GM10847 (cell line): Measurements from ENCODE around the gene MAGOHB.

Experiments used
- POLR2A ChIP-seq: IDR thresholded peaks from 2 replicates; pipeline ENCODE4 v1.6.1; 2011; ENCODE audit not compliant: insufficient read length; ENCODE audit errors: extremely low read depth

MAGOHB gene

GRCh38 chr12:10613349-10614055, at the start of gene MAGOHB:
MAGOHB (minus strand) TSS chr12:10613609; CDS start chr12:10613532, 77 bp downstream.
- TF ChIP-seq POLR2A = peak; percentile 65

GRCh38 chr12:10661338-10661737, 47.9 kb upstream of the MAGOHB start:
- no peak for TF ChIP-seq POLR2A

GRCh38 chr12:10654003-10654402, 40.6 kb upstream of the MAGOHB start:
- TF ChIP-seq POLR2A = no peak

GRCh38 chr12:10652192-10652591, 38.8 kb upstream of the MAGOHB start:
- TF ChIP-seq POLR2A = no peak

DNA sequence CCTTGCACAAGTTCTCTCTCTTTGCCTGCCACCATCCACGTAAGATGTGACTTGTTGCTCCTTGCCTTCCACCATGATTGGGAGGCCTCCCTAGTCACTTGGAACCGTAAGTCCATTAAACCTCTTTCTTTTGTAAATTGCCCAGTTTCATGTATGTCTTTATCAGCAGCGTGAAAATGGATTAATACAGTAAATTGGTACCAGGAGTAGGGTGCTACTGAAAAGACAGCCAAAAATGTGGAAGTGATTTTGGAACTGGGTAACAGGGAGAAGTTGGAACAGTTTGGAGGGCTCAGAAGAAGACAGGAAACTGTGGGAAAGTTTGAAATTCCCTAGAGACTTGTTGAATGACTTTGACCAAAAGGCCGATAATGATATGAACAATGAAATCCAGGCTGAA, 32.5 kb upstream of the MAGOHB start:
- TF ChIP-seq POLR2A = no peak

GRCh38 chr12:10641735-10642500, 28.5 kb upstream of the MAGOHB start:
- no peak for TF ChIP-seq POLR2A

- no peak for TF ChIP-seq POLR2A
Measured at GRCh38 chr12:10638728-10639127, 25.3 kb upstream of the MAGOHB start.

- TF ChIP-seq POLR2A = no peak
Measured at GRCh38 chr12:10636611-10637010, 23.2 kb upstream of the MAGOHB start.

DNA sequence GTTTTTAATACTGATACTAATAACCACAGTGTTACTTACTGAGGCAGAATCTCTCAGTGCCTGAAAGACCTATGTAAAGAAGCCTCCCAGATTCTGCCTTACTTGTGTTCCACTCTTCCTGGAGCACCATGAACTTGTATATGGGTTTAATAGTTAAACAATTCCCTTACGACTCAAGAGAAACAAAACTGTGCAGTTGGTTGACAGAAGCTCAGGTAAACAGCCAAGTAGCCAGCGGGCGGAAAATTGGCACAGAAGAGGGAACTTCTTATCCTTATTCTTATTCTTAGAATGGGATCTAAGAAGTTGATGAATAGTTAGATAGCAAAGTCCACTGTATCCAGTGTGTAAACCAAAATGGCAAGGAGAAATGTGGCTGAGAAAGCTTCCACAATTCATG, 22.7 kb upstream of the MAGOHB start:
- TF ChIP-seq POLR2A = no peak

- TF ChIP-seq POLR2A = no peak
Measured at GRCh38 chr12:10635306-10635705, 21.9 kb upstream of the MAGOHB start.

GRCh38 chr12:10634427-10634826, 21.0 kb upstream of the MAGOHB start:
- TF ChIP-seq POLR2A = no peak

DNA sequence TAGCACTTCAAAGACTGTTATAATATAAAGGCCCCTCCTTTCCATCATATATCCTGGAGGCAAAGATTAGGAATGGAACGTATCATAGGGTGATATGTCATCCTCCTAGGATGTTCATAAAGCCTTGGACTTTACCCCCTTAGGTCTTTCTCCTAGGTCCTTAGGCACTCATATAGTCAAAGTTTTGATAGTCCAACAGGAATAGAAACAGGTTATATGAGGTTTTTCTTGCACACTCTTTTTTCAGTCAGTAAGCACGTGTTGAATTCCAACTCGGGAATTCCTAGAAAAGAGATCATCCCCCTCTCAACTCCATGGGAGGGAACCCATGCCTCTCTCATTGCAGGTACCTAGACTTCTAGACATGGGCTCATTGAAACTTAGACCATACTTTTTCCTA, 20.1 kb upstream of the MAGOHB start:
- TF ChIP-seq POLR2A = no peak

DNA sequence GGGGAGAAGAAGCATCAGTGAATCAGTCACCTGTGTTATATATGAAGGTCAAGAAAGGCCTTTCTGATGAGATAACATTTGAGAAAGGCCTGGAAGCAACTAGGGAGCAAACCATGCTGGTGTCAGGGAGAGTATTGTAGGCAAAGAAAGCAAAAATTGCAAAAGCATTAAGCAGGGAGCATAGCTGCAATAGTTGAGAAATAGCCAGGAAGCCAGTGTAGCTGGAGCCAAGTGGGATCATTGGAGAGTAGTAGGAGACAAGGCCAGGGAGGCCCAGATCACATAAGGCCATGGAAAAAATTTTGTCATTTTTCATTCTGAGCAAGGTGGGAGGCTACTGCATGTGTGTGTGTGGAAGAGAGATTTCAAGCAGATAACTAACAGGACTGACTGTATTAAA, 18.8 kb upstream of the MAGOHB start:
- TF ChIP-seq POLR2A = no peak

DNA sequence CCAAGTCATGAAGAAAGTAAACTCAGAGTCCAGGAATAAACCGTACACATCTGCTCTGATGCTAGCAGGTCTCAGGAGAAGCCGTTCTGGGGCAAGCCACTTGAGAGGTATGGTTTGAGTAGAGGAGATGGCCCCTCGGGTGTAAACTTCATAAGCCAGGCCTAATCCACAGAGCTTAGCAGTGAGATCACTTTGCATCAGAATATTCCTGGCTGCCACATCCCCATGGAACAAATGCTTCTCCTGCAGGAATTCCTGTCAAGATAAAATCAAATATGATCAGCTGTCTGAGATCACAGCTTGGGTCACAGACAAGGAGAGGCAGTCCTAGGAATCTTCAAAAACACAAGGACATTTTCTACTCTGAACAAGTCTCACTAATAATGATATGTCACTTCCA, 11.2 kb upstream of the MAGOHB start:
- TF ChIP-seq POLR2A = no peak

DNA sequence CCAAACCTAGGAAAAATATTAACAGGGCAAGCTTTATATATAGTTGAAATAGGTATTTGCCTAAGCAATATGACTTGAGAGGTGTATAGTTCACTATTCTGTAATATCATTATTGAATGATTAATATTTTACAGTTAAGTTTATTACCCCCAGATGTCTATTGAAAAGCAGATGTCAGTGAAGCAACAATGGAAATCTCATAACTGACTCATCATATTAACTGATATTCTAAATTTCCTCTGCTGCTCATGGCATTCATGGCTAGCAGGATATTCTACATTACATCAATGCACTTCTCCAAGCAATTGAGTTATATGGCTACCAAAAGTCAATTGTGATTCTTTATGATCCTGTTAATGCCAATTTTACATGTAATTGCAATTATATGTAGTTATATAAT, 9.7 kb upstream of the MAGOHB start:
- no peak for TF ChIP-seq POLR2A

GRCh38 chr12:10621278-10621677, 7.9 kb upstream of the MAGOHB start:
- no peak for TF ChIP-seq POLR2A
